Choroid plexus epithelial cell (primary cell): ENCODE data around the gene ADAM11.
A peak's percentile ranks its signal among the peaks of the same experiment; 100 is the strongest.

Experiments
- DNase-seq: peaks from one replicate; pipeline ENCODE4 v3.0.0-alpha.2; 2010; ENCODE audit warnings: low read depth
- H3K4me3 ChIP-seq: 2 replicates; pipeline ENCODE4 v1.5.1; 2011; ENCODE audit warnings: low read depth, mild to moderate bottlenecking, control low read depth, low read length, moderate library complexity
- CTCF ChIP-seq: conservative IDR thresholded peaks from 2 replicates; pipeline ENCODE4 v1.5.1; 2011; ENCODE audit warnings: low read depth, mild to moderate bottlenecking, control low read depth, inconsistent platforms, low read length, moderate library complexity

The ADAM11 gene

GRCh38 chr17:44797802-44798201 lies 39.0 kb downstream of the ADAM11 start:
- H3K4me3 ChIP-seq = no peak overlapping the region
- TF ChIP-seq CTCF = no peak
- peak; percentile 26 for DNase-seq

DNA sequence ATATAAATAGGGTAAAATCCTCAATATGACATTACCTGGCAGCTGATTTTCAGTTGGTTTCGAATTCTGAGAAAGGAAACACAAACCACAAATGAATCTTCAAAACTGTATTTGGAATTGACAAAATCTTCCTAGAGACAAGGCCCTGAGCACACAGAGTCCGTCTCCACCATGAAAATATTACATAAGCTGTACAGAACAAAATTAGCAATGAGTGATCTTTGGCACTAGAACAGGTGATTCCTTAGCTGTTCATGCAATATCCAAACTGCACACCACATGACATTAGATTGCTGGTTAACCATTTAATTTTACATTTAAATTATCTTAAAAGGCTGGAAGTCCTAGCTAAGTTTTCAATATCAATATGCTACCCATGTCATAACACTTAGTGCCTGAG lies 39.6 kb downstream of the ADAM11 start:
- no peak overlapping the region for H3K4me3 ChIP-seq
- DNase-seq = no peak
- TF ChIP-seq CTCF = no peak

DNA sequence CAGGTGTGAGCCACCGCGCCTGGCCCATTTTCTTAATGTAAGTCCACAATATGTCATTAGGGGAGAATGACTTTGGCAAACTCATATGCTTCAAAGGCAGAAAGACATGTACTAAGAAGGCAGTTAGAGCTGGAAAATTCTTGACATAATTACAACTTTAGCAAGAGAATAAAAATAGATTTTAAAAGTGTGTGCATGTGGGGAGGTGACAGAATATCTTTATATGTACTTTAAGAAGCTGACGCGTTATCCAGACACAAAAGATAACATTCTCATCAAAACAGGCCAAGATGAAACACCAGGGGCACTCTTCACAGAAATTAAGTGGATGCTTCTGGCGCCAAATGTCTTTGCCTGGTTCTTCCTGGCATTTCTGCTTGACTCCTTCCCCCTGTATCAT lies 43.1 kb downstream of the ADAM11 start:
- no peak for DNase-seq

DNA sequence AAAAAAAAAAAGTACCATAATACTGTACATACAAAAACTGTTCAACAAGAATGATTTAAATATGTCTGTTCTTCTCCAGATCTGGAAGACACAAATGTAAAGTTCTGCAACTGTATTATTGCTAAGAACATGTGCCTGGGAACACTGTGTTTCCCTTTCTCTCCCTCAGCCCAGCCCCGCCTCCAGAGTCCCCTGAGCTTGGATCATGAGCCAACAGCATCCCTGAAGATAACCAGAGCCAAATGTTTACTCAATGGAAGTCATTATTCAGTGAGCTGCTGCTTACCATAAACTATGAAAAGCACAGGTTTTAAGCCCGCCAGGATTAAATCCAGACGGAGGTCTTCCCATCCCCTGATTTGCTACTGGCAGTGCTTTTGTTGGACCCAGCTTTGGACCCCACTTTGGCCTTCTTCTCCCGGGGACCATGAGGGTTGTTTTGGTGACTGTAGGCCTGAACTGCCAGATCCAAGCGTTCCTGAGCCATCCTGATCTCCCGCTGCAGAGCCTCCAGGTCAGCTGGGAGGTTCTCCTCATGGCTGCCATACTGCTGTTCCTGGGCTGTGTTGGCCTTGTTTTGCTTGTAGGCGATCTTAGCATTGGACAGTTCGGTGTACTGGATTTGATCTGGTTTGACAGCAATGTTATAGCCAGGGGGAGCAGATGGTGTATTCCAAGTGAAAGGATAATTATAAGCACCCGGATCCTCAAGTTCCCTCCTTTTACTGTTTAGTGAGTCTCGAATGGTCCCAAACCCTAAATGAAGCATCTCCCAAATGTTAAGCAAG lies 45.7 kb downstream of the ADAM11 start:
- no peak overlapping the region for H3K4me3 ChIP-seq
- peak; percentile 37 for DNase-seq
- TF ChIP-seq CTCF = no peak

More for the DNA sequence above, 43.1 kb downstream of the ADAM11 start:
- no peak overlapping the region for H3K4me3 ChIP-seq
- TF ChIP-seq CTCF = no peak

GRCh38 chr17:44807093-44807816 lies 48.5 kb downstream of the ADAM11 start:
- no peak for DNase-seq
- TF ChIP-seq CTCF = no peak
- H3K4me3 ChIP-seq = no peak overlapping the region

- H3K4me3 ChIP-seq = no peak overlapping the region
- peak; percentile 34 for DNase-seq
- no peak for TF ChIP-seq CTCF
Measured at GRCh38 chr17:44807817-44808155, 49.0 kb downstream of the ADAM11 start.
